SKM-1 treated with dmso at 0.1 percent for 144 hours (cell line): ENCODE measurements around the gene PARP6.
A peak's percentile ranks its signal among the peaks of the same experiment; 100 is the strongest.

Experiments
- DNase-seq: peaks from one replicate; lab custom pipeline; 2025; ENCODE audit not compliant: unreplicated experiment; lab: John Stamatoyannopoulos, UW

Gene PARP6

GRCh38 chr15:72200395-72201237 lies 71.7 kb downstream of the PARP6 start:
- DNase-seq, result no peak

DNA sequence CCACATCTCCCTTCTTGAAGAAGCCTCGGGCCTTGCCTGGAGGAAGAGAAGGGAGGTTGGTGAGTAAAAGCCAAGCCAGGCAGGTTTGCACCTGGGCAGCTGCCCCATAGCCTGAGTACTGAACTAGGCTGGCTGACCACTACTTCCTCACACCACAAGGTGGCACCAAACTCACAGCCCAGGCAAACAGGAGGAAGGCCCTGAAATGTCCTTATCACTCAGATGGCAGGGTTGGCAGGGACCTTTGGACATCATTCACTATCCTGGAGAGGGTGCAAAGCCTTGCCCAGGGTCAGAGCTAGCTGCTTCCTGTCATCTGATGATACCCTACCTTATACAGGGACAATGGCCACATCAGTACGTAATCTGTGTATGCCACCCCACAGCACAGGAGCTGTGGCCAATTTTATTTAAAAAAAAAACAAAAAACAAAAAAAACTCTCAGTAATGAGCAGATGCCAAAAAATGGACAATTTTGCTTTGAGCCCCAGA lies 72.6 kb downstream of the PARP6 start:
- DNase-seq, result peak; percentile 47

- DNase-seq, result no peak
Observed at GRCh38 chr15:72199205-72199515, 73.2 kb downstream of the PARP6 start.

DNA sequence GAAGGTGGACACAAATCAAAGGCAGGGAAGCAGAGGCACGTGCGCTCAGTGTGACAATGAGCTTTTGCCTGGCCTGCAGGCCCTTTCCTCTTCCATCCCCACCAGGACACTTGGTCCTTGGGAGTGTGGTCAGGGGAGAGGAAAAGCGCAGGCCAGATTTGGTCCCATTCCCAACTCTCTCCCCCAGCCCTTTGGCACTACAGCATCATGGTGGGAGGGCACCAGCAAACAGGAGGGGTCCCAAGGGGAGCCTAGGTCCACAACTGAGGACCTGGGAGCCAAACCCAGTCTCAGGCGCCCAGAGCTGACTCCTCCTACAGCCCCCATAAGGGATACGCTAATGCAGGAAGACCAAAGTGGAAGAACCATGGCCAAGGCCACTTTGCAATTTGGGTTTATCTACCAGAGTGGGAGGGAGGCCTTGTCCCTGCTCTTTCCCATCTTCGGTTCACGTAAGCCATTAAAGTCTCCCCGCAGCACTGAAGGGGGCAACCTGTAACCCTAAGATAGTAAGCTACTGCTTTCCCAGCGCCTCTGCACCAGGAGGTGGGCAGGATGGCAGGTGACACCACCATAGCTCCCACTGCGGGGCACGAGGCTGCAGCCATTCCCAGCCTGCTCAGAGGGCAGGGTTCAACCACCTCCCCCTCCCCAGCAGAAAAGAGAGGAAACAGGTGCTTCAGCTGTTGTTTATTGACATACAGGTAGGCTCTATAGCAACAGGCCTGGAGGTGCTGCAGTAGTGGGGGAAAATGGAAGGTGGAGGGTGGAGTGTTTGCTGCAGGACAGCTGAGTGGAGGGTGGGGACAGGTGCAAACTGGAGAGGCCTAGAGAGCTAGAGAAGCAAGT lies 73.8 kb downstream of the PARP6 start:
- no peak for DNase-seq

DNA sequence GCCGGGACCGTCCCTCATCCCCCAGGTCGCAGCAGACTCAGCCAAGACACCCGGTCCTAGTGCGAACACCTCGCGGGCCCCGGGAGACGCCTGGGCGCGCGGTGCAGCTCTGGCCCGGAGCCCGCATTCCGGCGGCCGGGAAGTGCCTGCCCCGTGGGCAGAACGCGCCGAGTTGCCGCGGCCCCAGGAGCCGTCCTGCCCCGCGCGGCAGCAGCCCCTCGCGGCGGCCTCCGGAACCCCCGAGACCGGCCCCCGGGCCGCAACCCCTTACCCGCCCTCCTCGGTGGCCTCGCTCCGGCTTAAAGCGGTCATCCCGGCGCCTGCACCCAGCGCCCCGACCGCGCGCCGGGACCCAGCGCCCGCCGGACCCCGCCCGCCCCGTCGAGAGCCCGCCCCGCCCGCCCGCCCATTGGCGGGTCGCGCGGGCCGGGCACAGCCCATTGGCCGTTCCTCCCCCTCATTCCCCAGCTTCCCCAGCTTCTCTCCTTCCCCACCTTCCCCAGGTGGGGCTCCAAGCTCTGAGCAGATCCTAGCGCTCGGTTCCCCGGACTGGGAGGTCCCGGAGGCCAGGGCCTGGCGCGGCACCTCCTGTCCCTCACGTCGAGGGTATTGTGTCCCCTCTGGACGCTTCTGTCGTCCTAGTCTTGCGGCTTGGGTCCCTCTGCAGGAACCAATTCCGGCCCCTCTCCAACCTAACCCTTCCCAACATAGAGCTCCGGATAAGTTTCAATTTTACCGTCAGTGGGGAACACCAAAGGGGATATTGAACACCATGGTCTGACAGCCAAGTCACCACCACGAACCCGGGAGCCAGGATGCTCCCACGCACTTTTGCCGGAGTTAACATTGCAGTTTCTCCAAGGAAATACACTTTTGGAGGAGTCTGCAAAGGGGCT lies 74.6 kb downstream of the PARP6 start, which contains the start of gene GRAMD2A:
TSS of gene GRAMD2A (minus strand) at position 328 of the 896 bp plus-strand sequence.
- DNase-seq, result no peak

GRCh38 chr15:72197041-72197459 lies 75.3 kb downstream of the PARP6 start:
- no peak for DNase-seq

GRCh38 chr15:72196409-72197040 lies 75.8 kb downstream of the PARP6 start:
- no peak for DNase-seq

GRCh38 chr15:72195101-72195511 lies 77.2 kb downstream of the PARP6 start:
- DNase-seq, result peak; percentile 97

- DNase-seq, result no peak
Observed at GRCh38 chr15:72193836-72194396, 78.4 kb downstream of the PARP6 start.

- no peak for DNase-seq
Observed at GRCh38 chr15:72192416-72192815, 79.9 kb downstream of the PARP6 start.
